ENCODE results near the gene NSMCE4A. TPM values are rescaled to one million over a fixed set of nuclear protein-coding genes. Genes with fewer than 3 reads are reported as not detected.
"Not testable (repeated sequence)": the region's sequence is repeated elsewhere in the genome, so short reads cannot be mapped to it uniquely, and the experiment has no call there.

Gene NSMCE4A
- total RNA-seq, 2 donors from 2014 or later, result 37.0 to 37.4 TPM

- ATAC-seq (no peak), DNase-seq (no peak)
- H3K36me3 Mint-ChIP-seq (ENCODE audit: low read depth), result peaks cover 14% of the 10 kb centered on the region
- H3K4me3 Mint-ChIP-seq, result no peak overlapping the region
- no peak overlapping the region for H3K27ac Mint-ChIP-seq
- H3K4me1 Mint-ChIP-seq, result peaks cover 15% of the 10 kb centered on the region
- no peaks in the 10 kb centered on the region for H3K9me3 ChIP-seq (ENCODE audit: control insufficient read depth, low read length, poor library complexity, severe bottlenecking)
- H3K27me3 Mint-ChIP-seq, result no peaks in the 10 kb centered on the region
Observed at GRCh38 chr10:121919666-121920065, 55.4 kb downstream of the NSMCE4A start.

GRCh38 chr10:121918800-121919199 lies 56.2 kb downstream of the NSMCE4A start:
- H3K4me1 Mint-ChIP-seq, result peaks cover 16% of the 10 kb centered on the region
- not testable (repeated sequence) for ATAC-seq; DNase-seq; H3K9me3 ChIP-seq (ENCODE audit: control insufficient read depth, low read length, poor library complexity, severe bottlenecking); H3K27ac Mint-ChIP-seq; H3K4me3 Mint-ChIP-seq; H3K27me3 Mint-ChIP-seq
- peaks cover 14% of the 10 kb centered on the region for H3K36me3 Mint-ChIP-seq (ENCODE audit: low read depth)

GRCh38 chr10:121914661-121915060 lies 60.4 kb downstream of the NSMCE4A start:
- H3K27ac Mint-ChIP-seq, result no peak overlapping the region
- peaks cover 12% of the 10 kb centered on the region for H3K36me3 Mint-ChIP-seq (ENCODE audit: low read depth)
- no peak for ATAC-seq
- no peak overlapping the region for H3K4me3 Mint-ChIP-seq
- no peaks in the 10 kb centered on the region for H3K27me3 Mint-ChIP-seq
- H3K9me3 ChIP-seq (ENCODE audit: control insufficient read depth, low read length, poor library complexity, severe bottlenecking), result no peaks in the 10 kb centered on the region
- DNase-seq, result no peak
- H3K4me1 Mint-ChIP-seq, result peaks cover 10% of the 10 kb centered on the region

- Mint-ChIP-seq H3K4me1 (peaks cover 10% of the 10 kb centered on the region), H3K4me3 (no peak overlapping the region), H3K36me3 (ENCODE audit: low read depth) (peaks cover 13% of the 10 kb centered on the region)
Observed at GRCh38 chr10:121911421-121911697, 63.7 kb downstream of the NSMCE4A start.

GRCh38 chr10:121910673-121911420 lies 64.2 kb downstream of the NSMCE4A start:
- Mint-ChIP-seq H3K36me3 (ENCODE audit: low read depth) (peaks cover 13% of the 10 kb centered on the region), H3K4me3 (no peak overlapping the region), H3K4me1 (peaks cover 10% of the 10 kb centered on the region), H3K27me3 (no peaks in the 10 kb centered on the region), H3K27ac (no peak overlapping the region)
- no peaks in the 10 kb centered on the region for H3K9me3 ChIP-seq (ENCODE audit: control insufficient read depth, low read length, poor library complexity, severe bottlenecking)
- DNase-seq (no peak), ATAC-seq (no peak)

More at GRCh38 chr10:121911421-121911697, 63.7 kb downstream of the NSMCE4A start:
- no peak for ATAC-seq
- no peak for DNase-seq
- Mint-ChIP-seq H3K27me3 (no peaks in the 10 kb centered on the region), H3K27ac (no peak overlapping the region)
- H3K9me3 ChIP-seq (ENCODE audit: control insufficient read depth, low read length, poor library complexity, severe bottlenecking), result no peaks in the 10 kb centered on the region

Other genes starting within 250 kb of the NSMCE4A start
- 10 to 100 TPM; 23.2 to 23.4 TPM for gene ATE1, start 47.2 kb downstream of the NSMCE4A start, total RNA-seq
- gene TACC2, start 13.9 kb upstream of the NSMCE4A start, total RNA-seq, result not detected